GM23338 (cell line): ENCODE data around the gene BAD. TPM values are rescaled to one million over a fixed set of nuclear protein-coding genes. Genes with fewer than 3 reads are reported as not detected.

Experiments
- ATAC-seq: fragments of 200-7000 bp; cut with Tn5 transposase; 3 replicates; pipeline ENCODE4 v1.9.1; 2020
- DNase-seq: peaks from one replicate; pipeline ENCODE4 v3.0.0-alpha.2; 2015; ENCODE audit warnings: low spot score
- H2AFZ ChIP-seq: fragments of 200-600 bp; sonication (generic); 2 replicates; pipeline ENCODE4 v1.8.0; 2016; ENCODE audit warnings: antibody characterized with exemption, mild to moderate bottlenecking, moderate library complexity
- H3F3A ChIP-seq: fragments of 200-600 bp; sonication (generic); replicated peaks from 2 replicates; pipeline ENCODE4 v1.8.0; 2017; ENCODE audit warnings: antibody characterized with exemption, mixed run types, low read depth
- H3K27ac ChIP-seq: fragments of 200-600 bp; sonication (generic); 2 replicates; pipeline ENCODE4 v1.6.1; 2016; ENCODE audit warnings: low read depth
- H3K27me3 ChIP-seq: fragments of 200-600 bp; sonication (generic); 2 replicates; pipeline ENCODE4 v1.8.0; 2016; ENCODE audit warnings: mild to moderate bottlenecking, mixed run types, moderate library complexity; ENCODE audit not compliant: insufficient read depth
- H3K36me3 ChIP-seq: fragments of 200-600 bp; sonication (generic); 2 replicates; pipeline ENCODE4 v1.8.0; 2016; ENCODE audit warnings: mild to moderate bottlenecking; ENCODE audit not compliant: insufficient read depth
- H3K4me1 ChIP-seq: fragments of 200-600 bp; sonication (generic); 2 replicates; pipeline ENCODE4 v1.8.0; 2016; ENCODE audit warnings: mild to moderate bottlenecking, moderate library complexity; ENCODE audit not compliant: insufficient read depth
- H3K4me2 ChIP-seq: fragments of 200-600 bp; sonication (generic); 2 replicates; pipeline ENCODE4 v1.7.1; 2017; ENCODE audit warnings: mixed run types
- H3K4me3 ChIP-seq: fragments of 200-600 bp; sonication (generic); 2 replicates; pipeline ENCODE4 v1.6.1; 2016; ENCODE audit warnings: mixed run types
- H3K79me2 ChIP-seq: fragments of 200-600 bp; sonication (generic); replicated peaks from 2 replicates; pipeline ENCODE4 v1.8.0; 2017; ENCODE audit warnings: mild to moderate bottlenecking; ENCODE audit not compliant: insufficient read depth
- H3K9me2 ChIP-seq: fragments of 200-600 bp; sonication (generic); 2 replicates; pipeline ENCODE4 v1.8.0; 2017; ENCODE audit not compliant: insufficient read depth
- H4K20me1 ChIP-seq: fragments of 200-600 bp; sonication (generic); replicated peaks from 2 replicates; pipeline ENCODE4 v1.8.0; 2017; ENCODE audit warnings: mild to moderate bottlenecking; ENCODE audit not compliant: insufficient read depth
- H3K27ac Mint-ChIP-seq: 2 replicates; pipeline ENCODE4 v1.8.0; 2020; ENCODE audit warnings: inconsistent platforms, mild to moderate bottlenecking, moderate library complexity, mixed read lengths
- H3K27me3 Mint-ChIP-seq: 3 replicates; pipeline ENCODE4 v1.8.0; 2022; ENCODE audit warnings: low read depth, mild to moderate bottlenecking, moderate library complexity, mixed read lengths, inconsistent platforms; ENCODE audit not compliant: insufficient read depth, poor library complexity
- H3K36me3 Mint-ChIP-seq: 3 replicates; pipeline ENCODE4 v1.8.0; 2021; ENCODE audit warnings: low read depth, mild to moderate bottlenecking, inconsistent platforms, moderate library complexity, mixed read lengths
- H3K4me1 Mint-ChIP-seq: 3 replicates; pipeline ENCODE4 v1.8.0; 2020; ENCODE audit warnings: mild to moderate bottlenecking, inconsistent platforms, mixed read lengths
- H3K4me3 Mint-ChIP-seq: 3 replicates; pipeline ENCODE4 v1.8.0; 2021; ENCODE audit warnings: moderate library complexity, mild to moderate bottlenecking, inconsistent platforms, mixed read lengths
- H3K9me3 Mint-ChIP-seq: 3 replicates; pipeline ENCODE4 v1.8.0; 2020; ENCODE audit warnings: moderate library complexity, mild to moderate bottlenecking, inconsistent platforms, mixed read lengths
- CREB1 ChIP-seq: fragments of 250-450 bp; sonication (Bioruptor Pico); IDR thresholded peaks from 2 replicates; pipeline ENCODE4 v1.5.0; 2020; ENCODE audit warnings: low read depth, mild to moderate bottlenecking, moderate library complexity
- ETS1 ChIP-seq: IDR thresholded peaks from 2 replicates; pipeline ENCODE4 v1.6.1; 2016; ENCODE audit warnings: antibody characterized with exemption
- EZH2 ChIP-seq: fragments of 200-600 bp; sonication (generic); IDR thresholded peaks from one replicate; pipeline ENCODE4 v1.8.0; 2017; ENCODE audit warnings: antibody characterized with exemption, mild to moderate bottlenecking, low read depth; ENCODE audit not compliant: unreplicated experiment
- EZH2phosphoT487 ChIP-seq: fragments of 200-600 bp; sonication (generic); IDR thresholded peaks from one replicate; pipeline ENCODE4 v1.8.1; 2018; ENCODE audit warnings: antibody characterized with exemption; ENCODE audit not compliant: unreplicated experiment
- JUNB ChIP-seq: IDR thresholded peaks from one replicate; pipeline ENCODE4 v1.6.1; 2016; ENCODE audit warnings: antibody characterized with exemption; ENCODE audit not compliant: unreplicated experiment
- NANOG ChIP-seq: IDR thresholded peaks from 2 replicates; pipeline ENCODE4 v1.6.1; 2016; ENCODE audit warnings: antibody characterized with exemption, borderline replicate concordance
- POLR2AphosphoS5 ChIP-seq: IDR thresholded peaks from 2 replicates; pipeline ENCODE4 v1.6.1; 2016; ENCODE audit warnings: antibody characterized with exemption, low read depth
- STAT1 ChIP-seq: IDR thresholded peaks from one replicate; pipeline ENCODE4 v1.6.1; 2016; ENCODE audit warnings: antibody characterized with exemption; ENCODE audit not compliant: unreplicated experiment
- ZNF114 ChIP-seq: fragments of 250-450 bp; sonication (Bioruptor Pico); IDR thresholded peaks from 2 replicates; pipeline ENCODE4 v1.5.0; 2020; ENCODE audit warnings: mild to moderate bottlenecking, moderate library complexity
- ZNF331 ChIP-seq: fragments of 250-450 bp; sonication (Bioruptor Pico); IDR thresholded peaks from 2 replicates; pipeline ENCODE4 v1.5.0; 2020; ENCODE audit warnings: low read depth, mild to moderate bottlenecking, moderate library complexity
- ZNF462 ChIP-seq: fragments of 250-450 bp; sonication (Bioruptor Pico); IDR thresholded peaks from 2 replicates; pipeline ENCODE4 v1.5.0; 2020; ENCODE audit warnings: mild to moderate bottlenecking, moderate library complexity
- polyA plus RNA-seq: library from polyadenylated mRNA; unstranded; fragments of >200 nt; fragmentation: Nextera tagmentation; extraction: Ambion mirVana; gene quantifications from 2 replicates; pipeline ENCODE4 v1.2.1, GENCODE V29; 2016
- total RNA-seq: library from RNA; depleted of rRNA; stranded (reverse); fragments of >200 nt; shearing (Covaris generic); gene quantifications from 2 replicates; pipeline ENCODE4 v1.2.3, GENCODE V29; 2014
- TF ChIP-seq, protein P1 (sequence below), 2 experiments: fragments of 200-600 bp in 1 of 2; sonication (generic) in 1 of 2; conservative IDR thresholded peaks; 2 replicates each; pipeline versions ENCODE4 v1.5.1 to v1.6.1; 2016 to 2017; ENCODE audit warnings: antibody characterized with exemption in 2 of 2, low read depth in 2 of 2, mild to moderate bottlenecking in 2 of 2, moderate library complexity in 1 of 2
- TF ChIP-seq, protein P2 (sequence below): IDR thresholded peaks from one replicate; pipeline ENCODE4 v1.6.1; 2018; ENCODE audit warnings: antibody characterized with exemption; ENCODE audit not compliant: unreplicated experiment

BAD gene
- total and polyA plus RNA-seq, 2 experiments from 2014 or later = 46.3 to 46.4 TPM

GRCh38 chr11:64237484-64237951 lies 46.9 kb downstream of the BAD start:
- Mint-ChIP-seq H3K4me1 (peaks cover 18% of the 10 kb centered on the region), H3K27me3 (peaks cover 32% of the 10 kb centered on the region), H3K36me3 (peaks cover 8% of the 10 kb centered on the region), H3K27ac (no peak overlapping the region), H3K9me3 (no peaks in the 10 kb centered on the region), H3K4me3 (no peak overlapping the region)
- H3K4me2 ChIP-seq = no peak overlapping the region
- H3F3A ChIP-seq = peaks cover 29% of the 10 kb centered on the region
- H4K20me1 ChIP-seq = no peaks in the 10 kb centered on the region
- no peaks in the 10 kb centered on the region for H3K36me3 ChIP-seq
- peaks cover 13% of the 10 kb centered on the region; the same call in 1 of the 2 replicates for H3K27me3 ChIP-seq
- H3K79me2 ChIP-seq = peaks cover 9% of the 10 kb centered on the region
- ATAC-seq (no peak), DNase-seq (no peak)
- TF ChIP-seq POLR2AphosphoS5 (no peak), NANOG (no peak), ZNF331 (CRISPR knock-in tag) (no peak), ETS1 (no peak), ZNF462 (CRISPR knock-in tag) (no peak), EZH2 (no peak), ZNF114 (CRISPR knock-in tag) (no peak), STAT1 (no peak), CREB1 (no peak), EZH2phosphoT487 (no peak), JUNB (no peak)
- TF ChIP-seq, protein P1, sequence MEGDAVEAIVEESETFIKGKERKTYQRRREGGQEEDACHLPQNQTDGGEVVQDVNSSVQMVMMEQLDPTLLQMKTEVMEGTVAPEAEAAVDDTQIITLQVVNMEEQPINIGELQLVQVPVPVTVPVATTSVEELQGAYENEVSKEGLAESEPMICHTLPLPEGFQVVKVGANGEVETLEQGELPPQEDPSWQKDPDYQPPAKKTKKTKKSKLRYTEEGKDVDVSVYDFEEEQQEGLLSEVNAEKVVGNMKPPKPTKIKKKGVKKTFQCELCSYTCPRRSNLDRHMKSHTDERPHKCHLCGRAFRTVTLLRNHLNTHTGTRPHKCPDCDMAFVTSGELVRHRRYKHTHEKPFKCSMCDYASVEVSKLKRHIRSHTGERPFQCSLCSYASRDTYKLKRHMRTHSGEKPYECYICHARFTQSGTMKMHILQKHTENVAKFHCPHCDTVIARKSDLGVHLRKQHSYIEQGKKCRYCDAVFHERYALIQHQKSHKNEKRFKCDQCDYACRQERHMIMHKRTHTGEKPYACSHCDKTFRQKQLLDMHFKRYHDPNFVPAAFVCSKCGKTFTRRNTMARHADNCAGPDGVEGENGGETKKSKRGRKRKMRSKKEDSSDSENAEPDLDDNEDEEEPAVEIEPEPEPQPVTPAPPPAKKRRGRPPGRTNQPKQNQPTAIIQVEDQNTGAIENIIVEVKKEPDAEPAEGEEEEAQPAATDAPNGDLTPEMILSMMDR (conservative IDR thresholded peaks at IDR 0.05; ENCODE audit: low read depth in 2 of 2) = no peak
- TF ChIP-seq, protein P2, sequence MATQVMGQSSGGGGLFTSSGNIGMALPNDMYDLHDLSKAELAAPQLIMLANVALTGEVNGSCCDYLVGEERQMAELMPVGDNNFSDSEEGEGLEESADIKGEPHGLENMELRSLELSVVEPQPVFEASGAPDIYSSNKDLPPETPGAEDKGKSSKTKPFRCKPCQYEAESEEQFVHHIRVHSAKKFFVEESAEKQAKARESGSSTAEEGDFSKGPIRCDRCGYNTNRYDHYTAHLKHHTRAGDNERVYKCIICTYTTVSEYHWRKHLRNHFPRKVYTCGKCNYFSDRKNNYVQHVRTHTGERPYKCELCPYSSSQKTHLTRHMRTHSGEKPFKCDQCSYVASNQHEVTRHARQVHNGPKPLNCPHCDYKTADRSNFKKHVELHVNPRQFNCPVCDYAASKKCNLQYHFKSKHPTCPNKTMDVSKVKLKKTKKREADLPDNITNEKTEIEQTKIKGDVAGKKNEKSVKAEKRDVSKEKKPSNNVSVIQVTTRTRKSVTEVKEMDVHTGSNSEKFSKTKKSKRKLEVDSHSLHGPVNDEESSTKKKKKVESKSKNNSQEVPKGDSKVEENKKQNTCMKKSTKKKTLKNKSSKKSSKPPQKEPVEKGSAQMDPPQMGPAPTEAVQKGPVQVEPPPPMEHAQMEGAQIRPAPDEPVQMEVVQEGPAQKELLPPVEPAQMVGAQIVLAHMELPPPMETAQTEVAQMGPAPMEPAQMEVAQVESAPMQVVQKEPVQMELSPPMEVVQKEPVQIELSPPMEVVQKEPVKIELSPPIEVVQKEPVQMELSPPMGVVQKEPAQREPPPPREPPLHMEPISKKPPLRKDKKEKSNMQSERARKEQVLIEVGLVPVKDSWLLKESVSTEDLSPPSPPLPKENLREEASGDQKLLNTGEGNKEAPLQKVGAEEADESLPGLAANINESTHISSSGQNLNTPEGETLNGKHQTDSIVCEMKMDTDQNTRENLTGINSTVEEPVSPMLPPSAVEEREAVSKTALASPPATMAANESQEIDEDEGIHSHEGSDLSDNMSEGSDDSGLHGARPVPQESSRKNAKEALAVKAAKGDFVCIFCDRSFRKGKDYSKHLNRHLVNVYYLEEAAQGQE = no peak
- H3K27ac ChIP-seq = no peak overlapping the region
- no peak overlapping the region for H3K4me3 ChIP-seq
- H3K4me1 ChIP-seq = peaks cover 11% of the 10 kb centered on the region; the same call in 1 of the 2 replicates
- H2AFZ ChIP-seq = no peak overlapping the region
- no peaks in the 10 kb centered on the region for H3K9me2 ChIP-seq
